Hypothalamus (tissue), 51 donors: ENCODE data around the gene PPP6R2.
A peak's percentile ranks its signal among the peaks of the same experiment; 100 is the strongest.
"Not testable (repeated sequence)": the region's sequence is repeated elsewhere in the genome, so short reads cannot be mapped to it uniquely, and the experiment has no call there.

ENCODE experiments used
- DNase-seq, 51 donors: peaks; one replicate each; lab custom pipeline; 2025; lab: John Stamatoyannopoulos, UW

PPP6R2 gene

DNA sequence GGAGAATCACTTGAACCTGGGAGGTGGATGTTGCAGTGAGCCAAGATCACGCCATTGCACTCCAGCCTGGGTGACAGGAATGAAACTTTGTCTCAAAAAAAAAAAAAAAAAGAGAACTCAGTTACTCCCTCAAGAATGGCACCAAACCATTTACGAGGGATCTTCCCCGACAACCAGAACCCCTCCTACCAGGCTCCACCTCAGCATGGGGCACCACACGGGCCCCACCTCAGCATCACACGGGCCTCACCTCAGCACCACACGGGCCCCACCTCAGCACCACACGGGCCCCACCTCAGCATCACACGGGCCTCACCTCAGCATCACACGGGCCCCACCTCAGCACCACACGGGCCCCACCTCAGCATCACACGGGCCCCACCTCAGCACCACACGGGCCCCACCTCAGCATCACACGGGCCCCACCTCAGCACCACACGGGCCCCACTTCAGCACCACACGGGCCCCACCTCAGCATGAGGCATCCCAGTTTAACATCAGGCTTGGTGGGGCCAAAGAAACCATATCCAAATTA is 38.0 kb downstream of the PPP6R2 start:
- DNase-seq, result not testable (repeated sequence)

DNA sequence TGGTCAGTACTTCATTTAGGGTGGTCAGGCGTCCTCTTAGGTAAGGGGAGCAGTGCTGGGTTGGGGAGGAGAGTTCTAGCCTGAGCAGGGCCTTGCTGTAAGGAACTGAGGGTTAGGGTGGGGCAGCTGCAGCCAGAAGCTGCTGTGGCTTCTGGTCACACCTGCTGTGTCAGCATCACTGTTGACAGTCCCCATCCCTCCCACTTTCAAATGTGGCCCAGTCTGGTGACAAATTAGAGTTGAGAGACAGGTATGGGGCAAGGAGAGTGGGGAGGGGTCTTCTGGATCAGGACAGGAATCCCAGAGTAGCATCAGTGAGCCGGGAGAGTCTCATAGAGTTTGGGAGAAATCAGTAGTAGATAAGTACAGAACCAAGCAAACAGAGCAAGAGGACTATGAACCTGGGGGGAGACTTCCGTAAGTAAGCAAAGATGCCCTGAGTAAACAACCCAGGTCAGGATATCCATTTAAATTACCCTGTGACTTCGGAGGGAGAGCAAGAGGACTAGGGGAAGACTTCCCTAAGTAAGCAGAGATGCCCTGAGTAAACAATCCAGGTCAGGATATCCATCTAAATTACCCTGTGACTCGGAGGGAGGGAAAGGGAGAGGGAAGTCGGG is 53.7 kb downstream of the PPP6R2 start:
- no peak for DNase-seq

DNA sequence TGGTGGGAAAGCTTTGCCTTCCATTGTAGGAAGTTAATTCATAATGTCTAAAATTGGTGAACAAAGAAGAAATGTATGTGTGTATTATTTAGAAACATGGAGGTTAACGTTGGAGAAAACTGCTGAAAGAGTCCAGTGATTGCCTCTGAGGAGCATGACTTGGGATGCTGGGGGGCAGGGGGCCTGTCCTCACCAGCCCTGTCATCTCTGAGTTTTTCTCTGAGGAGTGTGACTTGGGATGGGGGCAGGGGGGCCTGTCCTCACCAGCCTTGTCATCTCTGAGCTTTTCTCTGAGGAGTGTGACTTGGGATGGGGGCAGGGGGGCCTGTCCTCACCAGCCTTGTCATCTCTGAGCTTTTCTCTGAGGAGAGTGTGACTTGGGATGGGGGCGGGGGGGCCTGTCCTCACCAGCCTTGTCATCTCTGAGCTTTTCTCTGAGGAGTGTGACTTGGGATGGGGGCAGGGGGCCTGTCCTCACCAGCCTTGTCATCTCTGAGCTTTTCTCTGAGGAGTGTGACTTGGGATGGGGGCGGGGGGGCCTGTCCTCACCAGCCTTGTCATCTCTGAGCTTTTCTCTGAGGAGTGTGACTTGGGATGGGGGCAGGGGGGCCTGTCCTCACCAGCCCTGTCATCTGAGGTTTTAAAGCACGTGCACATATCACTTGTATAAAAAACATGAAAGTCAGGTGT is 54.4 kb downstream of the PPP6R2 start:
- DNase-seq, result peak in 1 of 51 donors; percentile 17

DNA sequence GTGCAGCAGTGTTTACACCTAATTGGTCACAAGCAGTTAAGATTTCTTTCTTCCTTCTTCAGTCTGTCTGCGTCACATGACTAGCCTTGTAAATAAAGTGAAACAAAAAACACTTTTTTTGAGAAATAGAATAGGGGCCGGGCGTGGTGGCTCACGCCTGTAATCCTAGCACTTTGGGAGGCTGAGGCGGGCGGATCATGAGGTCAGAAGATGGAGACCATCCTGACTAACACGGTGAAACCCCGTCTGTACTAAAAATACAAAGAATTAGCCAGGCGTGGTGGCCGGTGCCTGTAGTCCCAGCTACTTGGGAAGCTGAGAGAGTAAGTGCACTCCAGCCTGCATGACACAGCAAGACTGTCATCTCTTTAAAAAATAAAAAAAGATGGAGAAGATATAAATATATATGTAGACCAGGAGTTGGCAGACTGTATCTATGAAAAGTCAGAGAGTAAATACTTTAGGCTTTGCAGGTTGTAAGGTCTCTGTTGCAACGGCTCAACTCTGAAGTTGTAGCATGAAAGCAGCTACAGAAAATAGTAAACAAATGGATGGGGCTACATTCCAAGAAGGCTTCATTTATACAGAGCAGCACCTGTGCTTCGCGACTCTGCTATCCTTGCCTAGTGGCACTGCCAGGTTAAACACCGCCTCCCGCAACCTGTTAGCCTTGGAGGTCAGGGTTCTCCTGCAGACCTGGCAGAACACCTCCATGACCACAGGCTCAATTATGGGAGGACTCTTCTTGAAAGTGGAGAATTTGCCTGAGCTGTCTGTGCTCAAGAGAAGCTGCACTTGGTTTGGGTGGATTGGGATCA is 55.9 kb downstream of the PPP6R2 start:
- DNase-seq, result no peak

DNA sequence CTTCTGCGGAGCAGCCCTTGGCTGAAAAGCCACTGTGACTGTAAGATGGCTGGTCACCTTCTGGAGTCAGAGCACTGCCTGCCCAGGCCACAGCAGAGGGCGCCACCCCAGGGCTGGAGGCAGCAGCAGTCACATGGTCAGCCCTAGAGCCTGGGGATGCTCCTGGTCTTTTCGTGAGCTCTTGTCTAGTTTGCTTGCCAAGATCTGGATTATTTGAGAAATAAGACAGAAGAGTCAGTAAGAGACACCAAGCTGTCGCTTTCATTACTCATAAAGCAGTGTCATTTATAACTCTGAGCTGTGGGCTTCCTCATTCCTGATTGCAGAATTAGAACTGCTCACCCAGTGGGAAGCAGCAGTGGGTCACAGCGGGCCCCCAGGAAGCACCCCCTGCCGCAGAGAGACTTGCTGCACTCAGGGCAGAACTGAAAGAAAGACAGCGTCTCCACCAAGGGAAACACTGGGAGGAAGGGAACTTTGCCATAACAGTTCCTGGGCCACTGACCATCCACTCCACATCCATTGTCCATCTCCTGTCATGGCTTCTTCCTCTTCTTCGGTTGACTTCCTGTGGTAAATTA is 56.7 kb downstream of the PPP6R2 start:
- peak in 37 of 51 donors; percentile 12 to 72 (median 35) for DNase-seq

DNA sequence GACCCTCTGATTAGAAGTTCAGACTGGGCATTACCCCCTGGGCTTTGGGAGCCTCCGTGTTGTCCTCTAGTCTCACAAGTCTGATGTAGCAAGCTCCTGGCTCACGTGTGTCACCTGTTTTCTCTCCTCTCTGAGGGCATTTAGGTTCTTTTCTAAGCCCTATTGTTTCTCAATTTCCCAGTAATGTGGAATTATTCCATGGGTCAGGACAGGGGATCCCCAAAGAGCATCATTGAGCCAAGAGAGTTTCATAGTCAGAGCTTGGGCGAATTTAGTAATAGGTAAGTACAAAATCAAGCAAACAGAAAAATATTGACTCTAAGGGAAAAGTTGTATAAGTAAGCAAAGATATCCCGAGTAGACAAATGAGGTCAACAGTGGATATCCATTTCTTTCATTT is 57.3 kb downstream of the PPP6R2 start:
- no peak for DNase-seq

DNA sequence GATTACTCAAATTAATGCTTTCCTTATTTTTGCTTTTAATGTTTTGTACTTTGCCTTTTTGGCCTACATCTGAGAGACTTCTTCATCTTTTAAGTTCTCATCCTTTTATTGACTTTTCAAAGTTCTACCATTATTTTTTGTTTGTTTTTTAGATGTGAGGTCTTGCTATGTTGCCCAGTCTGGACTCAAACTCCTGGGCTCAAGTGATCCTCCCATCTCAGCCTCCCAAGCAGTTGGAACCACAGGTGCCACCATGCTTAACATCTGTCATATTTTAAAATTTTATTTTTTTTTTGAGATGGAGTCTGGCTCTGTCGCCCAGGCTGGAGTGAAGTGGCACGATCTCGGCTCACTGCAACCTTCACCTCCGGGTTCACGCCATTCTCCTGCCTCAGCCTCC is 57.8 kb downstream of the PPP6R2 start:
- no peak for DNase-seq

DNA sequence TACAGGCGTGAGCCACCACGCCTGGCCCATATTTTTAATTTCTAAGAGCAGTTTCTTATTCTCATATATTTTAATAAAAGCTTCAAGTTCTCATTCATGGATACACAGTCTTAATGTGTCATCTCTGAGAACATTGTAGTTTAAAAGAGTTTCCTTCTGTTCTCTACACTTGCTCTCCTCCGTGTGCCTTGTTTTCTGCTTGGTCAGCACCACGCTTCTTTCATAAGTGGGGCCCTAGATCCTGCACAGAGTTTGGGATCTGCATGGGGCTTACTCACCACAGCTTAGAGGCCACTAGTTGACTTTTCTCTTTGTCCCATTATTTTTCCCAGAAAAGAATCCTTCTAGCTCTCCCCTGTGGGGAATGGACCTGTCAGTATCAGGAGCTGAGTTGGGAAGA is 58.8 kb downstream of the PPP6R2 start:
- no peak for DNase-seq

DNA sequence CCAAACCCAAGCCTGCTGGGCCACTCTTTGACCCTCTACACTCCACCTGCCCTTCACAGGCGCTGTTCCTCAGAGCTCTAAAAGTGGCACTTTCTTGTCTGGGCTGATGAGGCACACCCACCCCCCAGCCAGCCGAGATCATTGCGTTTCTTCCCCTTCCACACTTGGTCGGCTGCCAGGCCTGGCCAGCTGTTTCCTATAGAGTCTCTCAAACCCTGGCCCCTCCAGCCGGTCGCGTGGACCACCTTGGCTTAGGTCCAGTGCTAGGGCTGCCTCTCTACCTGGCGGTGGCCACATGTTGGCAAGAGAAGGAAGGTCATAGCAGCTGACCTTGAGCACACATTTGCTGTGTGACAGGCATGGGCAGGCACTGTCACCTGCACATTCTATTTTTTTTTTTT is 60.6 kb downstream of the PPP6R2 start:
- DNase-seq, result peak in 29 of 51 donors; percentile 4 to 61 (median 35)

DNA sequence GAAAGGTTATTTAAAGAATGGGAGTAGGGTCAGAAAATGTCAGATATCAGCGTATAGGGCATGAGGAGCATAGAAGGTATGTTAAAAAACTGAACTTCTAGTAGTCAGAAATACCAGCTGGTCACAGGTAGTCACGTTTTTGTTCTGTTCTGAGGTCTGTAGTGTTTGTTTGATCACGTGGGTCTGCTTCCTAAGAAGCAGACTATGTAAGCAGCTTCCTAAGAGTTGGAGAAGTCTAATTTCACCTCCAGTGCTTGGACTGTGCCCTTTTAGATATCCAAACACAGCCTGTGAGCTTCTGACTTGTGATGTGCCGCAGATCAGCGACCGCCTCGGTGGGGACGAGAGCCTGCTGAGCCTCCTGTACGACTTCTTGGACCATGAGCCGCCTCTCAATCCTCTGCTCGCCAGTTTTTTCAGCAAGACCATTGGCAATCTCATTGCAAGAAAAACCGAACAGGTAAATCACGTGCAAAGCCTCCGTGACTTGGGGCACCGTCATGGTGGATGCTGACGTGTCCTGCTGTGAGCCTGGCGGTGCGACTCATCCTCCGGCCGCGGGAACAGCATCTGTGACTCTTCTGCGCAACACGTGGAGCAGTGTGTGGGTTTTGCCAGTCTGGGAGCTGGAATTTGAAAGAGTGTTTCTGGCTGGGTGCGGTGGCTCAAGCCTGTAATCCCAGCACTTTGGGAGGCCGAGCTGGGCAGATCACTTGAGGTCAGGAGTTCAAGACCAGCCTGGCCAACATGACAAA is 63.5 kb downstream of the PPP6R2 start:
- DNase-seq, result no peak

DNA sequence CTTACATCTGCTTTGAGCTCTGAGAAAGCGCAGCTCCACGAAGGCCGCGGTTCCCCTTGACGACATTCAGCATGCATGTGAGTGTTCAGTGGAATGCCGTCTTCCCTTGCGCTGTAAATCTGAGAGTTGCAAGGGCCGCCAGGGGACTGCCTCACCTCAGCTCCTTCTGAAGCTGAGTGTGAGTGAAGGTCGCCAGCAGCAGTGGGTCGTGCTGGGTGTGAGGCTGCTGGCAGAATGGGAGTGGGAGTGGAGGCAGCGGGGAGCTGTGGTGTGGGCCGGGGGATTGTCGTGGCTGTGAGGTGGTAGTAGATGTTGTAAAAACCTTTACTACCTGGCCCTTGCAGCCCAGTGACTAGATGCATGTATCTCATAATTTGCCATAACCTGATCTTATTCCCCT is 65.2 kb downstream of the PPP6R2 start:
- no peak for DNase-seq

DNA sequence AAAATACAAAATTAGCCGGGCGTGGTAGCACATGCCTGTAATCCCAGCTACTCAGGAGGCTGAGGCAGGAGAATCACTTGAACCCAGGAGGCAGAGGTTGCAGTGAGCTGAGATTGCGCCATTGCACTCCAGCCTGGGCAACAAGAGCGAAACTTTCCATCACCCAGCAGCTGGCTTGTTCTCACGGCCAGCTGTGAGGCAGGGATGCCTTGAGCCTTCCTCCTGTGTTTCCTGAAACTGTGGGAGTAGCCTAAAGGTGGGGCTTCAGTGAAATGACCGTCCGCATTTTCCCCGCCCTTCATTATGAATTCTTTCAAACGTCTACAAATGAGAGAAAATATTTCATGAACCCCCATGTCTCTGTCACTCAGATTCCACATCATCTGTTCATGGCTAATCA is 65.8 kb downstream of the PPP6R2 start:
- DNase-seq, result not testable (repeated sequence)

DNA sequence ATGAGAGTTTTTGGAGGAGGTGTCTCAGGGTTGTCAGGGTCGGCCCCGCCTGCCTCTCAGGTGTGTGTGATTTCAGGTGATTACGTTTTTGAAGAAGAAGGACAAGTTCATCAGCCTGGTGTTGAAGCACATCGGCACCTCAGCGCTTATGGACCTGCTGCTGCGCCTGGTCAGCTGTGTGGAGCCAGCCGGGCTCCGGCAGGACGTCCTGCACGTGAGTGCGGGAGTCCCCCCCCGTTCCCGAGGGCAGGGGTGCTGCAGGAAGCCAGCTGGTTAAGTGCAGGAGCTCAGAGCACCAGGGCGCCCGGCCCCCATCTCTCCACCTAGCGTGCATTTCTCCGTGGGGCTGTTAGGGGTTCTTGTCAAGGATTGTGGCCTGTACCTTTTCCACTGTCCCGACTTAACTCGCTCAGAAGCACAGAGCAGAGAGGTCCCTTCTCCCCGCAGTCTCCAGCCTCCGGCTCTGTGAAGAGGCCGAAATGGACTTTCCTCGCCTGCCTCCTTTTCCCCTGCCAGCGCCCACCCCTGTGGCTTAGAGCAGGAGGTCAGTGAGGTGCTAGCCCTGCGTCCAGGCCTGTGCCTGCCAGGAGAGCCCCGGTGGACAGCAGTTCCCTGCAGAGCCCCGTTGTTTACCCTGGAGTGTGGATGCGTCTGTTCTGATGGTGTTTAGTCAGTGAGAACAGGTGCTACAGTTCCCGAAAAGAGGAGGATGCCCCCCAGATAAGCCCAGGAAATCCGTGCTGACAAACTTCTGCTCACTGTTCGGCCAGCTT is 71.5 kb downstream of the PPP6R2 start:
- DNase-seq, result no peak

DNA sequence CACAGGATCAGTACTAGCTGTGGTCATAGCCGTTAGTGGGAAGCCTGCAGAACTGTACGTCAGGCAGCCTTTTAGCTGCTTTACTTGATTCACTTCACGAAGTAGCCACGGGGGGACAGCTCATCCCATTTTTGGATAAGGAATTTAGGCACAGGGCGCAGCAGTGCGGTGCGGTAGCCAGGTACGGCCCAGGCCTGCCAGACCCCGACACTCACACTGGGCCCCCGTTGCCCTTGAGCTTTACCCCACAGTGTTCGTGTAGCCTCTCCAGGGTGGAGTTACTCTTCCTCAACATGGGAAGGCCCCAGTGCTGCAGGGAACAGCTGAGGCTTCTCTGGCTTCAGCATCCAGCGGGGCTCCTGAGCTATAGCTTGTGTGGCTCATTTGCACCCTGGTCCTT is 72.3 kb downstream of the PPP6R2 start:
- no peak for DNase-seq

DNA sequence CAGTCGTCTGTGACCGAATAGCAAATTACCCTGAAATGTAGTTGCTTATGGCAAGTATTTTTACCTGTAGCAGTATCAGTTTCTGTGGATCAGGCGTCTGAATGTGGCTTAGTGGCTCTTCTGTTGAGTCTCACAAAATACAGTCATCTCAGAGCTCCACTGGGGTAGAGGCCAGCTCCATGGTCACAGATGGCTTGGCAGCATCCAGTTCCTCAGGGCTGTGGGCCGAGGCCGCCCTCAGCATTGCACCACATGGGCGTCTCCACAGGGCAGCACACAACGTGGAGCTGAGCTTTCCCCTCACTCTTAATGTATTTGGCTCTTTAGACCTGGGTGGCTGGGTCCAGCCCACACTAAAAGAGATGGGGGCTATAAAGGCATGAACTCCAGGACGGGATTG is 73.9 kb downstream of the PPP6R2 start:
- DNase-seq, result peak in 5 of 51 donors; percentile 14 to 47 (median 34)

DNA sequence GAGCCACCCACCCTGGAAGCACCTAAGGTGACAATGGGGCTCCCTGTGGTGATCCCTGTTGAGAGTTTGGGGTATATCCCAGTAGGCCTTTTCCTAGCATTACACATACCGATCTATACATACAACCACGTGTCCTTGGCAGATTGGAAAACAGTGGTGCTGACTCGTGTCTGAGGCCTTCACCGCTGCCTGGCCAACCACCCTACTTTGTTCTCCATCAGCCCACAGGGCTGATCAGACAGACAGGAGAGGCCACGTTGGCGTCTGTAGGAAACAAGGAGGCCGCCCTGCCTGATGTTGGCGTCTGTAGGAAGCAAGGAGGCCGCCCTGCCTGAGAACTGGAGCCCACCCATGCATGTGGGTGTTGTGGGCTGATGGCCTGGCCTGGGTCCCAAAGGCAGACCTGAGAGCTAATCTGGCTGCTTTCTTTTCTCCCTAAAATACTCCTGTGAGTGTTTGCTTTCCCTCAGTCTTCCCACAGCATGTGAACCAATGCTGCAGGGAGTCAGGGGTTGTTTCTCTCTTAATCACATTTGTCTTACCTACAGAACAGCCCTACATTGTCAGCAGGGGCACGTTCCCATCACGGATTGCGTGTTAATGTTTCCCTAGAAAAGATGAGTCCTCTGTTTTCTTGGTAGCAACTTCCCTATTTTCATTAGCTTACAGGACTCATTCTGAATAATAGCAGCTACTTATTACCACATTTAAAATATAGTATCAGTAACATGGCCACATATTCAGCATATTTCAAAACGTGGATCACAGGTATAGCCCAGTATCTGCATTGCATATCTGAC is 74.5 kb downstream of the PPP6R2 start:
- peak in 1 of 51 donors; percentile 33 for DNase-seq

DNA sequence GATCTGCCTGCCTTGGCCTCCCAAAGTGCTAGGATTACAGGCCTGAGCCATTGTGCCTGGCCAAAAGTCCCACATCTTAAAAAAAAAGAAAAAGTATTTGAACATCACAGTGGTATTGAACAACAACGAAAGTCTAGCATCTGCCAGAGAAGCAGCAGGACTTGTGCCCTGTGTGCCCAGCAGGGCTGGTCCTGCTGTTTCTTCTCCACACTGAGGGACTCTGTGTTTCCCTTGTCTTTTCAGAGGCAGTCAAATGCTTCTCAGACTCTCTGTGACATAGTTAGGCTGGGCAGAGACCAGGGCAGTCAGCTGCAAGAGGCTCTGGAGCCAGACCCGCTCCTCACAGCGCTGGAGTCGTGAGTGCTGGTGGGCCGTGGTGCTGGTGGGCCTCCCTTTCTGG is 75.5 kb downstream of the PPP6R2 start:
- DNase-seq, result peak in 11 of 51 donors; percentile 15 to 67 (median 32)

DNA sequence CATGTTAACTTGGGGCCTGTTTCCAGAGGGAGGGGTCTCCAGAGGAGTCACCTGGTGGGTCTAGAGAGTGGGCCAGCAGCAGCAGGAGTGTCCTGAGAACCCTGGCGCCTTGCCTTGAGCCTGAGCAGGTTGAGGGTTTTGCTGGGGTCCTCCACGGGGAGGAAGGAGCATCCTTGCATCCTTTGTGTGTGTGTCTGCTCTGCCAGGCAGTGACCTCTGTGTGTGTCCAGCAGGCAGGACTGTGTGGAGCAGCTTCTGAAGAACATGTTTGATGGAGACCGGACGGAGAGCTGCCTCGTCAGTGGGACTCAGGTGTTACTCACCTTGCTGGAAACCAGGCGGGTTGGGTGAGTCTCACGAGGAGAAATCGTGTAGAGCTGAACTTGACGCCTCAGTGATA is 76.0 kb downstream of the PPP6R2 start:
- no peak for DNase-seq

DNA sequence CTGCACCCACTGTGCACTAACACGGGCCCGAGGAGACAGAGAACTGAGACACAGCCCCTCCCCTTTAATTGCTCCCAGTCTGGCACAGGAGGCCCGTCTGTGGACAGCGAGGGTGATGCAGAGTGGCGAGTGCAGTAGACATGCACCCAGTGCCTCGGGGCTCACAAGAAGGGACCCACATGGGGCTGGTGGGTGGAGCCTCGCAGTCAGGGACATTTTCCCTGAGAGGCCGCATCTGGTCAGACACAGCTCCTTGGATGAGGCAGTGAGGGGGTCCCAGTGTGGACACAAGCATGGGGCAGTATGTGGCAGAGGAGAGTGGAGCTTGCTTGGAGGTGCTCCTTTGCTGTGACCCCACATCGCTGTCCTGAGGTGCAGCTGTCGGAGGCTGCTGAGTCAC is 76.9 kb downstream of the PPP6R2 start:
- no peak for DNase-seq
